H9 (cell line): ENCODE data around the gene SCNN1G. TPM values are rescaled to one million over a fixed set of nuclear protein-coding genes. Genes with fewer than 3 reads are reported as not detected.
A peak's percentile ranks its signal among the peaks of the same experiment; 100 is the strongest.

Source experiments
- DNase-seq: peaks from one replicate; pipeline ENCODE4 v3.0.0-alpha.2; 2017
- H2AFZ ChIP-seq: one replicate; pipeline ENCODE4 v1.6.1; 2013; ENCODE audit warnings: mild to moderate bottlenecking, low read length, control low read depth, moderate library complexity
- H2AK5ac ChIP-seq: 2 replicates; pipeline ENCODE4 v1.6.1; 2013; ENCODE audit warnings: low read length, control low read depth, mixed read lengths; ENCODE audit not compliant: insufficient read length
- H2BK120ac ChIP-seq: one replicate; pipeline ENCODE4 v1.6.1; 2013; ENCODE audit warnings: low read depth, mild to moderate bottlenecking, low read length, control low read depth, inconsistent platforms; ENCODE audit not compliant: poor library complexity, severe bottlenecking
- H2BK12ac ChIP-seq: 2 replicates; pipeline ENCODE4 v1.6.1; 2013; ENCODE audit warnings: low read length, control low read depth, mixed read lengths, low read depth; ENCODE audit not compliant: insufficient read length
- H2BK15ac ChIP-seq: 2 replicates; pipeline ENCODE4 v1.6.1; 2013; ENCODE audit warnings: low read depth, low read length, control low read depth
- H2BK20ac ChIP-seq: one replicate; pipeline ENCODE4 v1.6.1; 2013; ENCODE audit warnings: low read depth, mild to moderate bottlenecking, low read length, control low read depth, inconsistent platforms; ENCODE audit not compliant: poor library complexity, severe bottlenecking
- H2BK5ac ChIP-seq: 2 replicates; pipeline ENCODE4 v1.6.1; 2013; ENCODE audit warnings: low read length, control low read depth, mixed read lengths; ENCODE audit not compliant: insufficient read length
- H3K14ac ChIP-seq: 2 replicates; pipeline ENCODE4 v1.6.1; 2013; ENCODE audit warnings: low read length, control low read depth; ENCODE audit not compliant: insufficient read depth
- H3K18ac ChIP-seq: 2 replicates; pipeline ENCODE4 v1.6.1; 2013; ENCODE audit warnings: low read depth, mild to moderate bottlenecking, mixed read lengths, low read length, control low read depth; ENCODE audit not compliant: insufficient read length
- H3K23ac ChIP-seq: 2 replicates; pipeline ENCODE4 v1.6.1; 2013; ENCODE audit warnings: low read length, control low read depth, mixed read lengths, low read depth; ENCODE audit not compliant: insufficient read length
- H3K23me2 ChIP-seq: 2 replicates; pipeline ENCODE4 v1.6.1; 2013; ENCODE audit warnings: low read depth, mild to moderate bottlenecking, mixed read lengths, low read length, control low read depth; ENCODE audit not compliant: insufficient read length, poor library complexity, severe bottlenecking
- H3K27ac ChIP-seq: 2 replicates; pipeline ENCODE4 v1.5.1; 2013; ENCODE audit warnings: low read length, control low read depth, mixed read lengths, low read depth; ENCODE audit not compliant: insufficient read length
- H3K27me3 ChIP-seq: 2 replicates; pipeline ENCODE4 v1.6.1; 2013; ENCODE audit warnings: low read length, control low read depth, inconsistent platforms; ENCODE audit not compliant: insufficient read depth
- H3K4ac ChIP-seq: 2 replicates; pipeline ENCODE4 v1.6.1; 2013; ENCODE audit warnings: low read depth, mild to moderate bottlenecking, control low read depth, inconsistent platforms, low read length, moderate library complexity
- H3K4me1 ChIP-seq: 2 replicates; pipeline ENCODE4 v1.6.1; 2013; ENCODE audit warnings: low read length, control low read depth, inconsistent platforms; ENCODE audit not compliant: insufficient read depth
- H3K4me2 ChIP-seq: 2 replicates; pipeline ENCODE4 v1.6.1; 2013; ENCODE audit warnings: low read length, control low read depth, mixed read lengths; ENCODE audit not compliant: insufficient read length, insufficient read depth
- H3K56ac ChIP-seq: 2 replicates; pipeline ENCODE4 v1.6.1; 2013; ENCODE audit warnings: low read depth, mild to moderate bottlenecking, mixed read lengths, low read length, control low read depth; ENCODE audit not compliant: insufficient read length
- H3K79me1 ChIP-seq: 2 replicates; pipeline ENCODE4 v1.6.1; 2013; ENCODE audit warnings: low read depth, mild to moderate bottlenecking, moderate library complexity, low read length, control low read depth, inconsistent platforms; ENCODE audit not compliant: insufficient read depth, poor library complexity, severe bottlenecking
- H3K79me2 ChIP-seq: 2 replicates; pipeline ENCODE4 v1.6.1; 2013; ENCODE audit warnings: low read length, control low read depth, inconsistent platforms; ENCODE audit not compliant: insufficient read depth
- H3K9ac ChIP-seq: 2 replicates; pipeline ENCODE4 v1.6.1; 2013; ENCODE audit warnings: low read length, control low read depth, mixed read lengths; ENCODE audit not compliant: insufficient read length; ENCODE audit errors: extremely low read depth
- H3K9me3 ChIP-seq: one replicate; pipeline ENCODE4 v1.6.1; 2013; ENCODE audit warnings: low read depth, low read length, inconsistent platforms; ENCODE audit not compliant: control insufficient read depth
- H3T11ph ChIP-seq: one replicate; pipeline ENCODE4 v1.6.1; 2013; ENCODE audit warnings: mild to moderate bottlenecking, low read length, control low read depth, inconsistent platforms
- H4K20me1 ChIP-seq: one replicate; pipeline ENCODE4 v1.6.1; 2013; ENCODE audit not compliant: control insufficient read depth, insufficient read length, insufficient read depth
- H4K5ac ChIP-seq: 2 replicates; pipeline ENCODE4 v1.6.1; 2013; ENCODE audit warnings: low read depth, mild to moderate bottlenecking, mixed read lengths, low read length, control low read depth; ENCODE audit not compliant: insufficient read length
- H4K8ac ChIP-seq: replicated peaks from 2 replicates; pipeline ENCODE4 v1.6.1; 2013; ENCODE audit warnings: low read length, control low read depth, mixed read lengths, low read depth; ENCODE audit not compliant: insufficient read length
- H4K91ac ChIP-seq: 2 replicates; pipeline ENCODE4 v1.6.1; 2013; ENCODE audit warnings: low read depth, mild to moderate bottlenecking, moderate library complexity, mixed read lengths, low read length, control low read depth; ENCODE audit not compliant: insufficient read length
- H3K27ac Mint-ChIP-seq, 3 experiments: 2 replicates in 2 of 3; 3 replicates in 1 of 3; pipeline ENCODE4 v1.8.0; 2020 to 2021; ENCODE audit warnings: mixed read lengths in 3 of 3, mild to moderate bottlenecking in 1 of 3, moderate library complexity in 1 of 3
- H3K27me3 Mint-ChIP-seq: 2 replicates; pipeline ENCODE4 v1.8.0; 2021; ENCODE audit warnings: low read depth, mild to moderate bottlenecking, moderate library complexity, mixed read lengths
- H3K36me3 Mint-ChIP-seq, 3 experiments: 2 replicates in 2 of 3; 3 replicates in 1 of 3; pipeline ENCODE4 v1.8.0; 2020 to 2021; ENCODE audit warnings: low read depth in 3 of 3, mixed read lengths in 3 of 3; ENCODE audit not compliant: insufficient read depth in 1 of 3
- H3K4me1 Mint-ChIP-seq, 2 experiments: 2 replicates each; pipeline ENCODE4 v1.8.0; 2020; ENCODE audit warnings: mixed read lengths in 2 of 2
- H3K4me3 Mint-ChIP-seq, 2 experiments: 2 replicates in 1 of 2; 3 replicates in 1 of 2; pipeline ENCODE4 v1.8.0; 2020 to 2021; ENCODE audit warnings: mild to moderate bottlenecking in 2 of 2, mixed read lengths in 2 of 2, moderate library complexity in 1 of 2
- H3K9me3 Mint-ChIP-seq, 2 experiments: 2 replicates in 1 of 2; 3 replicates in 1 of 2; pipeline ENCODE4 v1.8.0; 2020; ENCODE audit warnings: mild to moderate bottlenecking in 2 of 2, mixed read lengths in 2 of 2, moderate library complexity in 1 of 2
- WGBS: extraction: QIAGEN DNeasy Blood & Tissue Kit; methylation state at CpG from one replicate; pipeline ENCODE4 v1.1.7; 2013; ENCODE audit warnings: missing lambda C conversion rate, low lambda C conversion rate, mixed read lengths; ENCODE audit not compliant: insufficient read length; ENCODE audit errors: extremely low coverage; 5-methylcytosine and 5-hydroxymethylcytosine counted together
- total RNA-seq: library from RNA; stranded (reverse); gene quantifications from 2 replicates; pipeline ENCODE4 v1.2.1, GENCODE V29; 2021
- TF ChIP-seq, protein P1 (sequence below): fragments of 200-600 bp; sonication (generic); conservative IDR thresholded peaks from 3 replicates; pipeline ENCODE4 v1.8.0; 2021; ENCODE audit warnings: antibody characterized with exemption, mild to moderate bottlenecking

Gene SCNN1G
- total RNA-seq, 1 experiment from 2014 or later, result 0.74 TPM

DNA sequence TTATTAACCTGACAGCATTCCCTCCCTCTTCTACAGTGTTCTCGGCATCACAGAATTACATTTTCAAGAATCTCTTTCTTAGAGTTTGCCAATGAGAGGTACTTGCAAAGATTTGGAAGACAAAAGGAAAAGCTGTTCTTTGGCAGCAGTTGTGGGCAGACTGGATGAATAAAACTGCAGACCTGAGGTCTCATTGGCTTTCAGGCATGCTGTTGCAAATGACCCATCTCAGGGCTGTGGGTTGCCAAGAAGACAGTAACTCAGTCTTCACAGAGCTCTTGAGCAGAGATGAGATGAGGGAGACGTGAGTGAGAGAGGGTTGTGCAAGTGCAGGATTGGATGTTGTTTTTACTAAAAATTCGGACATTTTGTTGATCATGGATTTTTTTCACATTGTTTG lies 22.0 kb upstream of the SCNN1G start:
- no peak overlapping the region; a peak in 1 of 5 replicates for H3K4me3 Mint-ChIP-seq
- H4K8ac ChIP-seq, result no peak overlapping the region
- no peak overlapping the region for H2BK15ac ChIP-seq
- WGBS, result no CpG with 5 or more reads among the region's 3 CpGs
- H3K18ac ChIP-seq, result no peak overlapping the region
- H3K9ac ChIP-seq, result no peak overlapping the region
- H2BK12ac ChIP-seq, result no peak overlapping the region
- H3K9me3 ChIP-seq, result no peaks in the 10 kb centered on the region
- H2BK120ac ChIP-seq, result no peak overlapping the region
- no peaks in the 10 kb centered on the region for H3K4me1 ChIP-seq
- no peak overlapping the region for H2BK20ac ChIP-seq
- no peaks in the 10 kb centered on the region for H4K20me1 ChIP-seq
- no peak overlapping the region for H3K56ac ChIP-seq
- no peaks in the 10 kb centered on the region for H3K79me1 ChIP-seq
- DNase-seq, result peak; percentile 46
- no peak overlapping the region for H3T11ph ChIP-seq
- H4K5ac ChIP-seq, result no peak overlapping the region
- no peak overlapping the region for H2AFZ ChIP-seq
- H3K4me1 Mint-ChIP-seq, result peaks cover 9 to 12% of the 10 kb centered on the region in 2 experiments
- H3K27me3 ChIP-seq, result no peaks in the 10 kb centered on the region
- TF ChIP-seq, protein P1, sequence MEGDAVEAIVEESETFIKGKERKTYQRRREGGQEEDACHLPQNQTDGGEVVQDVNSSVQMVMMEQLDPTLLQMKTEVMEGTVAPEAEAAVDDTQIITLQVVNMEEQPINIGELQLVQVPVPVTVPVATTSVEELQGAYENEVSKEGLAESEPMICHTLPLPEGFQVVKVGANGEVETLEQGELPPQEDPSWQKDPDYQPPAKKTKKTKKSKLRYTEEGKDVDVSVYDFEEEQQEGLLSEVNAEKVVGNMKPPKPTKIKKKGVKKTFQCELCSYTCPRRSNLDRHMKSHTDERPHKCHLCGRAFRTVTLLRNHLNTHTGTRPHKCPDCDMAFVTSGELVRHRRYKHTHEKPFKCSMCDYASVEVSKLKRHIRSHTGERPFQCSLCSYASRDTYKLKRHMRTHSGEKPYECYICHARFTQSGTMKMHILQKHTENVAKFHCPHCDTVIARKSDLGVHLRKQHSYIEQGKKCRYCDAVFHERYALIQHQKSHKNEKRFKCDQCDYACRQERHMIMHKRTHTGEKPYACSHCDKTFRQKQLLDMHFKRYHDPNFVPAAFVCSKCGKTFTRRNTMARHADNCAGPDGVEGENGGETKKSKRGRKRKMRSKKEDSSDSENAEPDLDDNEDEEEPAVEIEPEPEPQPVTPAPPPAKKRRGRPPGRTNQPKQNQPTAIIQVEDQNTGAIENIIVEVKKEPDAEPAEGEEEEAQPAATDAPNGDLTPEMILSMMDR, result no peak
- peaks cover 3 to 12% (median 6%) of the 10 kb centered on the region in 3 experiments for H3K36me3 Mint-ChIP-seq
- H3K27me3 Mint-ChIP-seq, result peaks cover under 1% of the 10 kb centered on the region; the same call in 1 of the 2 replicates
- no peak overlapping the region for H2AK5ac ChIP-seq
- no peak overlapping the region for H4K91ac ChIP-seq
- H3K27ac ChIP-seq, result no peak overlapping the region
- no peak overlapping the region for H3K4ac ChIP-seq
- H3K4me2 ChIP-seq, result no peak overlapping the region
- peak overlapping the region in 1 of 3 experiments; percentile 48; a peak in 3 of 7 replicates for H3K27ac Mint-ChIP-seq
- H3K23ac ChIP-seq, result no peak overlapping the region
- no peaks in the 10 kb centered on the region for H3K23me2 ChIP-seq
- H3K9me3 Mint-ChIP-seq, result peaks cover 13 to 14% of the 10 kb centered on the region in 2 experiments
- no peak overlapping the region for H3K14ac ChIP-seq
- H2BK5ac ChIP-seq, result no peak overlapping the region
- no peaks in the 10 kb centered on the region for H3K79me2 ChIP-seq
